Fibroblast of lung (primary cell): ENCODE results near the gene SENP6. TPM values are rescaled to one million over a fixed set of nuclear protein-coding genes. Genes with fewer than 3 reads are reported as not detected.

Source experiments
- DNase-seq, 2 donors: peaks; one replicate each; pipeline versions ENCODE4 v3.0.0 to v3.0.0-alpha.2; 2010; ENCODE audit warnings: low read depth in 2 of 2
- H2AFZ ChIP-seq: 2 replicates; pipeline ENCODE4 v1.5.1; 2012; ENCODE audit warnings: low read length, control low read depth, inconsistent platforms
- H3K27ac ChIP-seq: 2 replicates; pipeline ENCODE4 v1.5.1; 2011; ENCODE audit warnings: low read length, control low read depth; ENCODE audit not compliant: insufficient read depth
- H3K27me3 ChIP-seq: 2 replicates; pipeline ENCODE4 v1.5.1; 2011; ENCODE audit warnings: mild to moderate bottlenecking, low read length; ENCODE audit not compliant: control insufficient read depth, insufficient read depth
- H3K36me3 ChIP-seq: 2 replicates; pipeline ENCODE4 v1.5.1; 2011; ENCODE audit warnings: low read length; ENCODE audit not compliant: control insufficient read depth, insufficient read depth
- H3K4me1 ChIP-seq: 2 replicates; pipeline ENCODE4 v1.5.1; 2011; ENCODE audit warnings: low read length; ENCODE audit not compliant: control insufficient read depth, insufficient read depth; ENCODE audit errors: extremely low read depth
- H3K4me2 ChIP-seq: 2 replicates; pipeline ENCODE4 v1.5.1; 2011; ENCODE audit warnings: low read length, control low read depth; ENCODE audit not compliant: insufficient read depth; ENCODE audit errors: extremely low read depth
- H3K4me3 ChIP-seq, 4 experiments: fragments of 200-600 bp in 1 of 4; sonication (generic) in 1 of 4; replicated peaks in 1 of 4; 2 replicates each; pipeline ENCODE4 v1.5.1; 2011 to 2016; ENCODE audit warnings: low read length in 4 of 4, low read depth in 3 of 4, mild to moderate bottlenecking in 3 of 4, control low read depth in 2 of 4, inconsistent platforms in 1 of 4, mixed read lengths in 1 of 4; ENCODE audit not compliant: insufficient read depth in 1 of 4; ENCODE audit errors: control extremely low read depth in 1 of 4
- H3K79me2 ChIP-seq: 2 replicates; pipeline ENCODE4 v1.5.1; 2012; ENCODE audit warnings: mild to moderate bottlenecking, low read length, inconsistent platforms; ENCODE audit not compliant: control insufficient read depth, insufficient read depth
- H3K9ac ChIP-seq: 2 replicates; pipeline ENCODE4 v1.5.1; 2011; ENCODE audit warnings: mild to moderate bottlenecking, low read length, control low read depth; ENCODE audit not compliant: insufficient read depth
- H3K9me3 ChIP-seq: 2 replicates; pipeline ENCODE4 v1.5.1; 2012; ENCODE audit warnings: low read depth, low read length; ENCODE audit not compliant: control insufficient read depth, insufficient read depth
- H4K20me1 ChIP-seq: 2 replicates; pipeline ENCODE4 v1.5.1; 2011; ENCODE audit warnings: low read length; ENCODE audit not compliant: control insufficient read depth, insufficient read depth; ENCODE audit errors: extremely low read depth
- EZH2 ChIP-seq: IDR thresholded peaks from 2 replicates; pipeline ENCODE4 v1.5.1; 2012; ENCODE audit warnings: low read length, control low read depth, mild to moderate bottlenecking; ENCODE audit errors: missing control alignments
- polyA plus RNA-seq, 2 donors: library from polyadenylated mRNA; depleted of rRNA in 1 of 2; stranded (reverse) in 1 of 2; unstranded in 1 of 2; fragments of >200 nt; gene quantifications; 2 replicates each; pipeline ENCODE4 v1.2.1, GENCODE V29; 2011 to 2012; ENCODE audit warnings: missing spikeins in 1 of 2
- total RNA-seq: library from RNA; depleted of rRNA; stranded (reverse); fragments of >200 nt; gene quantifications from 2 replicates; pipeline ENCODE4 v1.2.1, GENCODE V29; 2014
- TF ChIP-seq, protein P1 (sequence below), 2 donors: IDR thresholded peaks in 1 of 2; conservative IDR thresholded peaks in 1 of 2; 1 replicate in 1 of 2; 2 replicates in 1 of 2; pipeline ENCODE4 v1.5.1; 2011 to 2012; ENCODE audit warnings: low read length in 2 of 2, control low read depth in 1 of 2, inconsistent platforms in 1 of 2, low read depth in 1 of 2, mild to moderate bottlenecking in 1 of 2

SENP6 gene
- total and polyA plus RNA-seq, 2 donors (not counting 1 experiment from before 2014, with no cell fraction given), result 54.5 to 80.6 TPM

DNA sequence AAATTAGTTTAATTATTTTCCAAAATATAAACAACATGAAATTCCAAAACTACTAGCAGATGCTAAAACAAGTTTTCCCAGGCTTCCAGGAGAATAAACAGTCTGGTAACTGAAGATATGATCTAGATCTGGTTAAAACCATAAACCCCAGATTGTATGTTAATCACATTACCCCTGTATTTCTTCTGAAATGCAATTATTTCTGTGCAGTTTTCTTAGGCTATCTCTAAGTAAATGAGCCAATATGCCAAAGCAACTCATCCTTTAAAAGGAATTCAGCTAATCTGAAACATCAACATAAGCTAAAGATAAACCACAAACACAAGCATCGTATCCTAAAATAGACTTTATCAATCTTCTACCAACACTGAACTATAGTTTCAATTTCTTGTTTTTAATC is 44.6 kb upstream of the SENP6 start:
- Histone ChIP-seq H3K4me1 (no peaks in the 10 kb centered on the region), H3K36me3 (no peaks in the 10 kb centered on the region), H4K20me1 (no peaks in the 10 kb centered on the region), H3K79me2 (no peaks in the 10 kb centered on the region), H3K27ac (no peak overlapping the region), H3K4me3 (no peak overlapping the region), H3K9ac (no peak overlapping the region), H3K9me3 (no peaks in the 10 kb centered on the region), H3K27me3 (no peaks in the 10 kb centered on the region), H2AFZ (no peak overlapping the region), H3K4me2 (no peak overlapping the region)
- DNase-seq, result no peak
- TF ChIP-seq, protein P1, sequence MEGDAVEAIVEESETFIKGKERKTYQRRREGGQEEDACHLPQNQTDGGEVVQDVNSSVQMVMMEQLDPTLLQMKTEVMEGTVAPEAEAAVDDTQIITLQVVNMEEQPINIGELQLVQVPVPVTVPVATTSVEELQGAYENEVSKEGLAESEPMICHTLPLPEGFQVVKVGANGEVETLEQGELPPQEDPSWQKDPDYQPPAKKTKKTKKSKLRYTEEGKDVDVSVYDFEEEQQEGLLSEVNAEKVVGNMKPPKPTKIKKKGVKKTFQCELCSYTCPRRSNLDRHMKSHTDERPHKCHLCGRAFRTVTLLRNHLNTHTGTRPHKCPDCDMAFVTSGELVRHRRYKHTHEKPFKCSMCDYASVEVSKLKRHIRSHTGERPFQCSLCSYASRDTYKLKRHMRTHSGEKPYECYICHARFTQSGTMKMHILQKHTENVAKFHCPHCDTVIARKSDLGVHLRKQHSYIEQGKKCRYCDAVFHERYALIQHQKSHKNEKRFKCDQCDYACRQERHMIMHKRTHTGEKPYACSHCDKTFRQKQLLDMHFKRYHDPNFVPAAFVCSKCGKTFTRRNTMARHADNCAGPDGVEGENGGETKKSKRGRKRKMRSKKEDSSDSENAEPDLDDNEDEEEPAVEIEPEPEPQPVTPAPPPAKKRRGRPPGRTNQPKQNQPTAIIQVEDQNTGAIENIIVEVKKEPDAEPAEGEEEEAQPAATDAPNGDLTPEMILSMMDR (conservative IDR thresholded peaks at IDR 0.05 in 1 of 2, IDR thresholded peaks at IDR 0.05 in 1 of 2; ENCODE audit: low read depth in 1 of 2, low read length in 2 of 2), result no peak
- TF ChIP-seq EZH2, result no peak

DNA sequence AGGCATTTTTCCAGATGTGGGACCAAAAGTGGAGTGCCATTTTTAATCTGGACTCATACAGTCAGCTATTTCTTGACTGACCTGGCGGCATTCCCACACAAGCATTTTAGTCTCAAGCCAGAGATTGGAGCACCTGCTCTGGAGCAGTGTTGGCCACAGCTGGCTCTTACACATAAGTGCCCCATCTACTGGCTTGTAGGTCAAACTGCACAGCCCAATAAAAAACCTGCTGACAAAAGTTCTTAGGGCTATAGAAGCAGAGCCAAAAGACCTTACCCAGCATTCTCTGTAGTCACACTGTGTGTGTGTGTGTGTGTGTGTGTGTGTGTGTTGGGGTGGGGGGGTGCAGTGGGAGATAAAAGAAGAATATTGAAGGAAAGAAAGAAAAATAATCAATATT is 38.6 kb upstream of the SENP6 start:
- H3K4me1 ChIP-seq, result no peaks in the 10 kb centered on the region
- H3K79me2 ChIP-seq, result no peaks in the 10 kb centered on the region
- no peak overlapping the region for H3K9ac ChIP-seq
- H3K36me3 ChIP-seq, result no peaks in the 10 kb centered on the region
- no peak overlapping the region for H3K4me3 ChIP-seq
- H3K9me3 ChIP-seq, result no peaks in the 10 kb centered on the region
- H4K20me1 ChIP-seq, result no peaks in the 10 kb centered on the region
- no peak overlapping the region for H2AFZ ChIP-seq
- no peak overlapping the region for H3K4me2 ChIP-seq
- peak; percentile 18 to 32 for DNase-seq
- no peak for TF ChIP-seq EZH2
- TF ChIP-seq, protein P1 (conservative IDR thresholded peaks at IDR 0.05 in 1 of 2, IDR thresholded peaks at IDR 0.05 in 1 of 2; ENCODE audit: low read depth in 1 of 2, low read length in 2 of 2), result peak; percentile 34 to 48
- no peak overlapping the region for H3K27ac ChIP-seq
- H3K27me3 ChIP-seq, result peaks cover 8% of the 10 kb centered on the region

DNA sequence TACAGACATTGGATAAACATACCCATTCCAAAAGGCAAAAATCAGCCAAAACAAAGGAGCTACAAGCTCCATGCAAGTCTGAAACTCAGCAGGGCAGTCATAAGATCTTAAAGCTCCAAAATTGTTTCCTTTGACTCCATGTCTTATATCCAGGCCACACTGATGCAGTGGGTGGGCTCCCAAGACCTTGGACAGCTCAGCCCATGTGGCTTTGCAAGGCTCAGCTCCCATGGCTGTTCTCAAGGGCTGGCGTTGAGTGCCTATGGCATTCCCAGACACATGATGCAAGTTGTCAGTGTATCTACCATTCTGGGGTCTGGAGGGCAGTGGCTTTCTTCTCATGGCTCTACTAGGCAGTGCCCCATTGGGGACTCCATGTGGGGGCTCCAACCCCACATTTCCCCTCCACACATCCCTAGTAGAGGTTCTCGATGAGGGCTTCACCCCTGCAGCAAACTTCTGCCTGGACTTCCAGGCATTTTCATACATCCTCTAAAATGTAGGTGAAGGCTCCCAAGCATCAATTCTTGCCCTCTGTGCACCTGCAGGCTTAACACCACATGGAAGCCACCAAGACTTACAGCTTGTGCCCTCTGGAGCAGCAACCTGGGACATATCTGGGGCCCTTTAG is 35.4 kb upstream of the SENP6 start:
- Histone ChIP-seq H2AFZ (no peak overlapping the region), H3K36me3 (no peaks in the 10 kb centered on the region), H3K27me3 (peaks cover 8% of the 10 kb centered on the region), H3K9ac (no peak overlapping the region), H3K27ac (no peak overlapping the region), H3K4me1 (no peaks in the 10 kb centered on the region), H4K20me1 (no peaks in the 10 kb centered on the region), H3K9me3 (no peaks in the 10 kb centered on the region), H3K4me2 (no peak overlapping the region), H3K79me2 (no peaks in the 10 kb centered on the region), H3K4me3 (no peak overlapping the region)
- TF ChIP-seq, protein P1 (conservative IDR thresholded peaks at IDR 0.05 in 1 of 2, IDR thresholded peaks at IDR 0.05 in 1 of 2; ENCODE audit: low read depth in 1 of 2, low read length in 2 of 2), result no peak
- TF ChIP-seq EZH2, result no peak
- no peak for DNase-seq
